Activated CD4-positive, alpha-beta T cell treated with anti-CD3 and anti-CD28 coated beads for 48 hours (primary cell): ENCODE data around the gene VIPR2.

Experiments
- DNase-seq: peaks from one replicate; pipeline ENCODE4 v3.0.0-alpha.2; 2020

The VIPR2 gene

GRCh38 chr7:159063046-159063840, 81.4 kb downstream of the VIPR2 start:
- DNase-seq = no peak

- no peak for DNase-seq
Observed at GRCh38 chr7:159062569-159062968, 82.1 kb downstream of the VIPR2 start.

DNA sequence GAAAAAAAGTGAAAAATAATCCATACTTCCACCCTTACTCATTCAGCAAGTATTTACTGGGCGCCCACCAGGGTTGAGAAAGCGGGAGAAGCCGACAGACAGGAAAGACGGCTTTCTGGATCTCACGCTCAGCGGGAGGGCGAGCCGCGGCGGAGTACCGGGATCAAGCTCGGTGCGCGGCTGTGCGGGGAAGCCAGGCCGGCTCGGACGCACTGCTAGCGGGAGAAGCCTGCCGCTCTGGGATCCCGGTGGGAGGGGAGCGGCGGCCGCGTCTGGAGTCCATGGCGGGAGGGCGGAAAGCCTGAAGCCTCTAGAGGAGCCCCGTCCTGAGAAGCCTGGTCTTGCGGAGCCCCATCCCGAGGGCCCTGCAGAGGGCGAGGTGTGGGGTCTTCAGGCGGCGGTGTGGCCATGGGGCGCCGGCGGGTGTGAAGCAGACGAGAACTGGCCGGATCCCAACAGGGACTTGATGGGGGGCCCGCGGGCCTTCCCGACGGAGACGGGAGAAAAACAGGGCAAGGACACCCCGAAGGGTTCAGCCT, 82.9 kb downstream of the VIPR2 start:
- no peak for DNase-seq

- DNase-seq = no peak
Observed at GRCh38 chr7:159061209-159061608, 83.5 kb downstream of the VIPR2 start.

DNA sequence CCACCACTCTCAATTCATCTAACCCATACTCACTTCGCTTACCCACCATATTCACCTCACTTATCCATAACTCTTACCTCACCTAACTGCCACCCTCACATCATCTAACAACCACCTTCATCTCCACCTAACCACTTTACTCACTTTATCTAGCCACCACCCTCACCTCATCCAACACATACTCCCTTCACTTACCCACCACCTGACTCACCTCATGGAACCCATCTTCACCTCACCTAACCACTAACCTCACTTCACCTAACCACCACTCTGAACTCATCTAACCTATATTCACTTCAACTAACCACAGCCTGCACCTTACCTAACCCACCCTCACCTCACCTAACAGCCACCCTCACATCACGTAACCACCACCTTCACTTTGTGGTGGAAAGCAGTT, 84.2 kb downstream of the VIPR2 start:
- DNase-seq = no peak

GRCh38 chr7:159059629-159060028, 85.0 kb downstream of the VIPR2 start:
- no peak for DNase-seq

DNA sequence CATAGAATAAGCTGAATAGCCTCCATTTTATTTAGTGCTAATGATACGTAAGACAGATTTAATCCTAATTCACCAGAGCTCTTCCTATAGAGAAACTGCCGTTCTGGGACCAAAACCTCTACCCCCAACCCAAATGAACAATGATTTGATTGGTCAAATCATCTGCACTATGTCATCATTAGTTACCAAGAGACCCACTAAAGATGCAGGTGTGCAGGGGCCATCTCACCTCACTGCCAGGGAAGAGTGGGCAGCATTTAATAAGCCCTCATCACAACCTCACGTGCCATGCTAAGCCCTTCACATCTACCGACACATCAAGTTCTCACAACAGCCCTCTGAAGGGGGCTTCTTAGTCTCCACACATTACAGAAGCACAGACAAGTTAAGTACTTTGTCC, 87.0 kb downstream of the VIPR2 start:
- no peak for DNase-seq

GRCh38 chr7:159056737-159057136, 87.9 kb downstream of the VIPR2 start:
- DNase-seq = no peak

- DNase-seq = no peak
Observed at GRCh38 chr7:159051916-159052315, 92.8 kb downstream of the VIPR2 start.

DNA sequence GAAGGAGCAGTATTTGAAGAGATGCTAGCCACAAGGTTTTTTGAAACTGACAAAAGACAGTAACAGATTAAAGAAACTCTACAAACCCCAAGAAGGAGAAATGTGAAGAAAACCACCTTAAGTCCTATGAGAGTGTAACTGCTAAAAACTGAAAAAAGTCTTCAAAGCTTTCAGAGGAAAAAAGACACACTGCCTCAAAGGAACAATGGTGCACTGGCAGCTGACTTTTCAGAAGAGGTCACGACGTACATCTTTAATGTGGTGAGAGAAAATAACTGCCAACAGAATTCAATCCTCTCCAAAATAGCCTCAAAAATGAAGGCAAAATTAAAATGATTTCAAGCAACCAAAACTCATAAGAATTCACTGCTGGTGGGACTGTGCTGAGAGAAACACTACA, 94.0 kb downstream of the VIPR2 start:
- DNase-seq = no peak

DNA sequence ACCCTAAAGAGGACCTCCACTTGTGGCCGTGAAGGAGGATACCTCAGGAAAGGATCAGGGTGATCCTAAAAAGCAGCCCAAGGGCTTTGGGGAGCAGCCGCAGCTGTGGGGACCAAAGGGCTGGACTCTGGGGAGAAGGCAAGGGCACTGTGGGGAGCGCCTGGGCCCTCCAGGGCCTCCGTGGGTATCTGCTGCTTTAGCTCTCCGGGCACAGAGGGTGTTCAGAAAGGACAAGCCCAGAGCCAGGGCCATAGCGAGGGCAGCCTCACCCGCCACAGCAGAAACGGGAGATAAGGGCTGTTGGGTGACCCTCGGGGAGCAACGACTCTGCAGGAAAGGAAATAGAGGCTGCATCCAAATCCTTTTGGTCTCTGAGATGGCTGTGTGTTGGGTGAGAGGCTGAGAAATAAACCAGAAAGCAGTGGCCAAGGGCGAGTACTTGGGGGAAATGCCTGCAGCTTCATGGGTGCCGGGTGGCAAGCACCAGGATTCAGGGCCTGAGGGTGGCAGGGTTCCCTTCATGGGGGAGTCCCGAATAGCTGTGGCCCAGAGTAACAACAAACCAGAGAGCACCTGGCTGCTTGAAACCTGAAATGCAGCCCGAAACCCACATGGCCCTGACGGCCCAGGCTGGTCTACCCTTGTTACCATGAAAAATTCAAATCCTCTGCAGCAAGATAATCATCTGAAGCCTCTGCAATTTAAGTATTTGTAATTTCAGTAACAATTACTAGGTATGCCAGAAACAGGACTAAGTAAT, 95.2 kb downstream of the VIPR2 start:
- no peak for DNase-seq

DNA sequence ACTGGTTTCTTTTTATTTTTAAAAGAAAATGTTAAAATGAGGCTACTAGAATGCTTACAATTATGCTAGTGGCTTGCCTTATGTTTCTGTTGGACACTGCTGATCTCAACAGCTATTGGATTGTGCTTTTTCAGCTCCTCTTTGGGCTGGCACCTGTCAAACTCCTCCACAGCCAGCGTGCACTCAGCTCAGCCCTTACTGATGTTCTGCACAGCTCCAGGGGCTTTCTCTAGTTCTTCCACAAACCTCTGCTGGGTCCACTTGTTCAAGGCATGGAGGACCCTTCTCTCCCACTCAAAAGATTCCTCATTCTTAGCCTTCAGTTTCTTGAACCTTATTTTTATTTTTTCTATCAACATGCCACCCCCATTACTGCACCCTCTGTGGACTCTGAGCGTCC, 96.0 kb downstream of the VIPR2 start:
- no peak for DNase-seq

GRCh38 chr7:159047536-159047935, 97.1 kb downstream of the VIPR2 start:
- DNase-seq = no peak

- DNase-seq = no peak
Observed at GRCh38 chr7:159046300-159046699, 98.4 kb downstream of the VIPR2 start.

DNA sequence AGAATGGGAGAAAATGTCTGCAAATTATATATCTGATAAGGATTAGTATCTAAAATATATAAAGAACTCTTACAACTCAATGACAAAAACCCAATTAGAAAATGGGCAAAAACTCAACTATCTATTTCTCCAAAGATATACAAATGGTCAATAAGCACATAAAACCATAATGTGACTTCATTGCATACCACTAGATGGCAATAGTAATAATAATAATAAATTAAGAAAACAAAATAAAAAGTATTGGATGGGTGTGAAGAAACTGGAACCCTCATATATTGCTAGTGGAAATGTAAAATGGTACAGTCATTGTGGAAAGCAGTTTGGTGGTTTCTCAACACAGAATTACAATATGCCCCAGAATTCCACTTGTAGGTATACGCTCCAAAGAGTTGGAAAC, 98.8 kb downstream of the VIPR2 start:
- DNase-seq = no peak

- DNase-seq = no peak
Observed at GRCh38 chr7:159042581-159043101, 102.0 kb downstream of the VIPR2 start.

GRCh38 chr7:159042103-159042502, 102.6 kb downstream of the VIPR2 start:
- DNase-seq = no peak

DNA sequence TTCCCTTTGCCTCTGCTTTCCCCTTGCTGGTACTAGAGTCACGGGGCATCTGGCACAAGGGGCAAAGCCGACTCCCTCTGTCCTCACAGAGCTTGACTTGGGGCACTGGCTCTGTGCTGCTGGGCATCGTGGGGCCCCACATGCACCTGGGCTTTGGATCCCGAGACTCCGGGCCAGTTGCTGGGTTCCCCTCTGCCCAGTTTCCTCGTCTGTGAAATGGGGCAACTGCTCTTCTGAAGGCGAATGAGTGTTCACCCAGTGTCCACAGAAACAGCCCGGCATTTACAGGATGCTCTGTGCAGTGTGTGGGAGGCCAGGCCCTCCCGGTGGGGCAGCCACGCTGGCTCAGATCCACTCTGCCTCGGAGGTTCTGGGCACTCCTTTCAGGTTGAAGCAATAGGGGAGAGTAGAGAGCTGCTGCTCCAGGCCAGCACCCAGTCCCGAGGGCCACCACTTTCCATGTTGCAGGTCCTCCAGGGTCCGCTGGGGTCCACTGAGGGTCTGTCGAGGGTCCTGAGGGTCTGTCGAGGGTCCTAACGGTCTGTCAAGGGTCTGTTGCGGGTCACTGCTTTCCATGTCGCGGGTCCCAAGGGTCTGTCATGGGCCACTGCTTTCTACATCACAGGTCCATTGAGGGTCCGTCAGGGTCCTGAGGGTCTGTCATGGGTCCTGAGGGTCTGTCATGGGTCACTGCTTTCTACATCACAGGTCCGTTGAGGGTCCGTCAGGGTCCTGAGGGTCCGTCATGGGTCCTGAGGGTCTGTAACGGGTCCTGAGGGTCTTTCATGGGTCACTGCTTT, 103.6 kb downstream of the VIPR2 start:
- no peak for DNase-seq

DNA sequence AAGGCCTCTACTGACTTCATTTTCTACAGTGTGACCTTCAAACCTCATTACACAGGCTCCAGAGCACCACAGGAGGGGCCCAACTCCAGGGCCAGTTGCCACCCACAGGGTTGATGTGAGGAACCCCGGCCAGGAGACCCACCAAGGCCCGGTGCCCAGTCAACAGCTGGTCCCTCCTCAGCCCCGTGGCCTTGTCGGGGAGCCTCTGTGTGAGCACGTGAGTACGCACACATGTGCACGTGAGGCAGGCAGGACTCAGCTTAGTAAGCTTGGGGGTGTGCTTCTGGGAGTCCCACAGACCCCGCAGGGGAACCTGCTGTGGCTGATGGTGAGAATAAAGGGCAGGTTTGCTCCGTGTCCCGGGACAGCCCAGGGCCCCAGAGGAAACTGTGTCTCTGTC, 104.5 kb downstream of the VIPR2 start:
- no peak for DNase-seq

- DNase-seq = no peak
Observed at GRCh38 chr7:159039716-159040115, 105.0 kb downstream of the VIPR2 start.

- DNase-seq = no peak
Observed at GRCh38 chr7:159038066-159038465, 106.6 kb downstream of the VIPR2 start.

- DNase-seq = no peak
Observed at GRCh38 chr7:159036916-159037605, 107.6 kb downstream of the VIPR2 start.
